Panc1 (cell line): Measurements from ENCODE around the gene CAPN10. TPM values are rescaled to one million over a fixed set of nuclear protein-coding genes. Genes with fewer than 3 reads are reported as not detected.

Experiments used
- ATAC-seq: fragments of 200-7000 bp; cut with Tn5 transposase; 2 replicates; pipeline ENCODE4 v1.9.1; 2020; ENCODE audit warnings: mild to moderate bottlenecking, moderate library complexity
- BruUV-seq: library from RNA; stranded (reverse); fragments of 400-500 nt; replicated peaks from 2 replicates; lab custom pipeline; 2021; lab: Mats Ljungman, UMichigan
- CTCF ChIA-PET: fragments of 300-600 bp; sonication (Branson Sonifier 250); formaldehyde crosslinking; loops from one replicate; lab custom pipeline; 2022; ENCODE audit warnings: antibody characterized with exemption; lab: Charles Lee
- POLR2A ChIA-PET: fragments of 300-600 bp; sonication (Branson Sonifier 250); formaldehyde crosslinking; loops from one replicate; lab custom pipeline; 2022; ENCODE audit warnings: antibody characterized with exemption; lab: Charles Lee
- DNase-seq: peaks from one replicate; pipeline ENCODE4 v3.0.0-alpha.2; 2010; ENCODE audit warnings: low read depth, low spot score
- H3K27ac ChIP-seq: 2 replicates; pipeline ENCODE4 v1.5.1; 2011; ENCODE audit warnings: mild to moderate bottlenecking, low read length, inconsistent platforms
- H3K27me3 ChIP-seq: fragments of 200-500 bp; sonication (Bioruptor generic); 2 replicates; pipeline ENCODE4 v1.6.0; 2014; ENCODE audit warnings: low read length, inconsistent platforms; ENCODE audit not compliant: control insufficient read depth, insufficient read depth
- H3K36me3 ChIP-seq: fragments of 200-500 bp; sonication (Bioruptor generic); 2 replicates; pipeline ENCODE4 v1.5.1; 2014; ENCODE audit warnings: inconsistent platforms, mild to moderate bottlenecking, low read length, moderate library complexity; ENCODE audit not compliant: control insufficient read depth, insufficient read depth
- H3K4me1 ChIP-seq: 2 replicates; pipeline ENCODE4 v1.5.1; 2011; ENCODE audit warnings: inconsistent platforms, mild to moderate bottlenecking, low read length, moderate library complexity; ENCODE audit not compliant: control insufficient read depth, insufficient read depth
- H3K4me3 ChIP-seq, 2 experiments: 2 replicates each; pipeline ENCODE4 v1.5.1; 2011 to 2012; ENCODE audit warnings: low read depth in 2 of 2, low read length in 2 of 2, mild to moderate bottlenecking in 2 of 2, inconsistent platforms in 1 of 2, moderate library complexity in 1 of 2
- H3K9me3 ChIP-seq: fragments of 200-500 bp; sonication (Bioruptor generic); 2 replicates; pipeline ENCODE4 v1.5.1; 2014; ENCODE audit warnings: low read depth, mild to moderate bottlenecking, inconsistent platforms, low read length, moderate library complexity; ENCODE audit not compliant: control insufficient read depth, insufficient read depth
- POLR2AphosphoS5 ChIP-seq: IDR thresholded peaks from 2 replicates; pipeline ENCODE4 v1.6.1; 2012; ENCODE audit warnings: mild to moderate bottlenecking, low read depth, low read length, moderate library complexity
- SIN3A ChIP-seq: IDR thresholded peaks from 2 replicates; pipeline ENCODE4 v1.6.1; 2012; ENCODE audit warnings: low read depth, mild to moderate bottlenecking, low read length, moderate library complexity, borderline replicate concordance; ENCODE audit not compliant: insufficient read depth
- TCF7L2 ChIP-seq: IDR thresholded peaks from 2 replicates; pipeline ENCODE4 v1.6.1; 2011; ENCODE audit warnings: mild to moderate bottlenecking, low read depth, low read length, inconsistent platforms
- in situ Hi-C: cut with HindIII; loops from 2 replicates; pipeline ENCODE4 v1.10.0; 2016; ENCODE audit warnings: low sequenced_read_pairs, low pct_unique_long_range_greater_than_20kb
- intact Hi-C: fragments of 100-400 bp; cut with micrococcal nuclease; formaldehyde crosslinking; loops from one replicate; pipeline ENCODE4 v1.10.0; 2022; ENCODE audit not compliant: unreplicated experiment
- total RNA-seq: library from RNA; stranded (reverse); gene quantifications from one replicate; pipeline ENCODE4 v1.2.1, GENCODE V29; 2021; ENCODE audit not compliant: unreplicated experiment
- TF ChIP-seq, protein P1 (sequence below), 2 experiments: IDR thresholded peaks; 2 replicates each; pipeline ENCODE4 v1.6.1; 2011 to 2012; ENCODE audit warnings: low read depth in 2 of 2, control low read depth in 1 of 2, low read length in 1 of 2, mild to moderate bottlenecking in 1 of 2, moderate library complexity in 1 of 2; ENCODE audit not compliant: insufficient read depth in 1 of 2
- TF ChIP-seq, protein P2 (sequence below): fragments of 450-650 bp; IDR thresholded peaks from 2 replicates; pipeline ENCODE4 v1.5.1; 2017; ENCODE audit warnings: mild to moderate bottlenecking

CAPN10 gene
- total RNA-seq, 1 experiment from 2014 or later = 38.6 TPM

DNA sequence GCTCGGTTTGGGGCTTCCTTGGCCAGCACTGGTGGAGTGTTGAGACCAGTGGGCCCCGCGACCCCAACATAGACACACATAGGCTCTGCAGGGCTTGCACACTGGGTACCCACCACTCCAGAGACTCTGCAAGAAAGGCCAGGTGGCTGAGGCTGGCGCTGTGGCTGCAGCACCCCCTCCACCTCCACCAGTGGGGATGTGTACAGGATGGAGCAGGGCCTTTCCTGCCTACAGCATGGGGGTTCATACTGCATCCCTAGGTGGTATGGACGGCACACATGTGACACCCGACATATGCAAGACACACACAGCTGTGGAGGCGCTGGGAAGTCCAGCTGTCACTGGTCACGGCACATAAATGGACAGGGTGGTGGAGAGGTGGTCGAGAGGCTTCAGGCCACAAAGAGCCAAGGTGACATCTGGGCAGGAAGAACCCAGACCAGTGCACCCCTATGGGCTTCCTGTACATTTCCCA, 17.0 kb upstream of the CAPN10 start:
- Histone ChIP-seq H3K27ac (peak overlapping the region; percentile 75), H3K9me3 (no peaks in the 10 kb centered on the region), H3K27me3 (no peaks in the 10 kb centered on the region), H3K4me1 (peaks cover 34% of the 10 kb centered on the region), H3K36me3 (no peaks in the 10 kb centered on the region), H3K4me3 (peak overlapping the region; percentile 66 to 68)
- ATAC-seq = no peak
- POLR2A ChIA-PET = no interaction called here
- CTCF ChIA-PET = no interaction called here
- TF ChIP-seq POLR2AphosphoS5 (no peak), SIN3A (no peak), TCF7L2 (no peak)
- TF ChIP-seq, protein P1, sequence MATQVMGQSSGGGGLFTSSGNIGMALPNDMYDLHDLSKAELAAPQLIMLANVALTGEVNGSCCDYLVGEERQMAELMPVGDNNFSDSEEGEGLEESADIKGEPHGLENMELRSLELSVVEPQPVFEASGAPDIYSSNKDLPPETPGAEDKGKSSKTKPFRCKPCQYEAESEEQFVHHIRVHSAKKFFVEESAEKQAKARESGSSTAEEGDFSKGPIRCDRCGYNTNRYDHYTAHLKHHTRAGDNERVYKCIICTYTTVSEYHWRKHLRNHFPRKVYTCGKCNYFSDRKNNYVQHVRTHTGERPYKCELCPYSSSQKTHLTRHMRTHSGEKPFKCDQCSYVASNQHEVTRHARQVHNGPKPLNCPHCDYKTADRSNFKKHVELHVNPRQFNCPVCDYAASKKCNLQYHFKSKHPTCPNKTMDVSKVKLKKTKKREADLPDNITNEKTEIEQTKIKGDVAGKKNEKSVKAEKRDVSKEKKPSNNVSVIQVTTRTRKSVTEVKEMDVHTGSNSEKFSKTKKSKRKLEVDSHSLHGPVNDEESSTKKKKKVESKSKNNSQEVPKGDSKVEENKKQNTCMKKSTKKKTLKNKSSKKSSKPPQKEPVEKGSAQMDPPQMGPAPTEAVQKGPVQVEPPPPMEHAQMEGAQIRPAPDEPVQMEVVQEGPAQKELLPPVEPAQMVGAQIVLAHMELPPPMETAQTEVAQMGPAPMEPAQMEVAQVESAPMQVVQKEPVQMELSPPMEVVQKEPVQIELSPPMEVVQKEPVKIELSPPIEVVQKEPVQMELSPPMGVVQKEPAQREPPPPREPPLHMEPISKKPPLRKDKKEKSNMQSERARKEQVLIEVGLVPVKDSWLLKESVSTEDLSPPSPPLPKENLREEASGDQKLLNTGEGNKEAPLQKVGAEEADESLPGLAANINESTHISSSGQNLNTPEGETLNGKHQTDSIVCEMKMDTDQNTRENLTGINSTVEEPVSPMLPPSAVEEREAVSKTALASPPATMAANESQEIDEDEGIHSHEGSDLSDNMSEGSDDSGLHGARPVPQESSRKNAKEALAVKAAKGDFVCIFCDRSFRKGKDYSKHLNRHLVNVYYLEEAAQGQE (IDR thresholded peaks at IDR 0.05; ENCODE audit: insufficient read depth in 1 of 2, low read depth in 2 of 2, low read length in 1 of 2) = no peak
- TF ChIP-seq, protein P2, sequence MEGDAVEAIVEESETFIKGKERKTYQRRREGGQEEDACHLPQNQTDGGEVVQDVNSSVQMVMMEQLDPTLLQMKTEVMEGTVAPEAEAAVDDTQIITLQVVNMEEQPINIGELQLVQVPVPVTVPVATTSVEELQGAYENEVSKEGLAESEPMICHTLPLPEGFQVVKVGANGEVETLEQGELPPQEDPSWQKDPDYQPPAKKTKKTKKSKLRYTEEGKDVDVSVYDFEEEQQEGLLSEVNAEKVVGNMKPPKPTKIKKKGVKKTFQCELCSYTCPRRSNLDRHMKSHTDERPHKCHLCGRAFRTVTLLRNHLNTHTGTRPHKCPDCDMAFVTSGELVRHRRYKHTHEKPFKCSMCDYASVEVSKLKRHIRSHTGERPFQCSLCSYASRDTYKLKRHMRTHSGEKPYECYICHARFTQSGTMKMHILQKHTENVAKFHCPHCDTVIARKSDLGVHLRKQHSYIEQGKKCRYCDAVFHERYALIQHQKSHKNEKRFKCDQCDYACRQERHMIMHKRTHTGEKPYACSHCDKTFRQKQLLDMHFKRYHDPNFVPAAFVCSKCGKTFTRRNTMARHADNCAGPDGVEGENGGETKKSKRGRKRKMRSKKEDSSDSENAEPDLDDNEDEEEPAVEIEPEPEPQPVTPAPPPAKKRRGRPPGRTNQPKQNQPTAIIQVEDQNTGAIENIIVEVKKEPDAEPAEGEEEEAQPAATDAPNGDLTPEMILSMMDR = no peak
- in situ Hi-C loops = no loop called here
- intact Hi-C loops = no loop called here
- no TSS peak for BruUV-seq
- DNase-seq = no peak

DNA sequence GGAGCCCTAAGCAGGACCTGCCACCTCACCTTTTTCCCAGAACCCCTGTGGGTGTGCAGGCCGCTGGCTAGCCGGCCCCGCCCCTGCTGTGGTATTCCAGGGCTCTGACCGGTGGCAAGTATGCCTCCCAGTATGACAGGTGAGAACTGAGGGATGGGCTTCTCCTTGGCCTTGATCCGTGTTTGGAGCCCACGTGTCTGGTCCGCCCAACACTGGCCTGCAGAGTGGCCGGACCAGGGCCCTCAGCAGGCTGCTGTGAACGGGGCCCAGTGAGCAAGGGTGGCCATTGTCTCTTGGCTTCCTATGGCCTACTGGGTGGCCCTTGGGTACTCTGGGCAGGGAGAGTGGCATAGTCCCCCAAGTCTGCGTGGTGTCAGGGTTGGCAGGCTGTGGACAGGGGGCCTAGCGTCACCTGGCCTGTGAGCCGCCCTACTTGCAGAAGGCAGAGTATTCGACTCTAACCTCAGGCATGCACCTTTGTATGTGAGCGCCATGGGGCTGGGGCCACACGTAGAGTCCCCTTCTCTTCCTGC, 16.5 kb upstream of the CAPN10 start:
- Histone ChIP-seq H3K4me1 (peaks cover 31% of the 10 kb centered on the region), H3K36me3 (no peaks in the 10 kb centered on the region), H3K27me3 (no peaks in the 10 kb centered on the region), H3K27ac (peak overlapping the region; percentile 75; the same call in 1 of the 2 replicates), H3K9me3 (no peaks in the 10 kb centered on the region), H3K4me3 (peak overlapping the region in 1 of 2 experiments; percentile 68; a peak in 2 of 4 replicates)
- BruUV-seq = no TSS peak
- ChIA-PET CTCF (no interaction called here), POLR2A (no interaction called here)
- no peak for DNase-seq
- no peak for ATAC-seq
- TF ChIP-seq TCF7L2 (no peak), SIN3A (no peak), POLR2AphosphoS5 (no peak; the same call in 1 of the 2 replicates)
- TF ChIP-seq, protein P2 = no peak
- TF ChIP-seq, protein P1 (IDR thresholded peaks at IDR 0.05; ENCODE audit: insufficient read depth in 1 of 2, low read depth in 2 of 2, low read length in 1 of 2) = no peak
- in situ Hi-C loops (no loop called here), intact Hi-C loops (no loop called here)
